ENCODE data around the gene C1QTNF3. TPM values are rescaled to one million over a fixed set of nuclear protein-coding genes. Genes with fewer than 3 reads are reported as not detected.

C1QTNF3 gene
- total RNA-seq, 1 experiment from 2014 or later, result 2.1 TPM

DNA sequence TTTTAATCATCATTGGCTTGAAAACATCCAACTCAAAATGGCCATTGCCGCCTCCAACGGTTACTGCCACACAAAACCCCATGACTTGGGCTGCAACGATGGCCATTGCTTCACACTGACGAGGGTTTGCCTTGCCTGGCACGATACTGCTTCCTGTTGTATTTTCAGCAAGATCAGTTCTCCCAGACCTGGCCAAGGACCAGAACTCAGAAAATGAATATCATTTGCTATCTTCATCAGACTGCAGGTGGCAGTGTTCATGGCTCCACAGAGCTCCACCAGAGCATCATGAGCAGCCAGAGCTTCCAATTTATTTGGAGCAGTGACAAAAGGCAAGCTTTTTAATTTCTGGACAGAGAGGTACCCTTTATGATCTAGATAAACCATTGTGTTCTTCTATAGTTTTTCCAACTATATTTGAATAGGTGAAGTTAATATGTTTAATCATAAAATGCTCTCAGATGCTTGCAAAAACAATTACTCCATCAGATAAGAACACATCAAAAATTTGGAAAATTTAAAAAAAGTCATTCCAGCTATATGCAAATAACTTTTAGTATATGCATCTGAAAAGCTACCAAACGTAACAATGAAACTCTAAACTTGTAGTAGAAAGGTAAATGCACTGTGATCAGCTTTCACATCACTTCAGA, 45.6 kb downstream of the C1QTNF3 start:
- Mint-ChIP-seq H3K27me3 (ENCODE audit: unreplicated experiment) (no peaks in the 10 kb centered on the region), H3K9me3 (ENCODE audit: low read depth, unreplicated experiment) (no peaks in the 10 kb centered on the region), H3K4me1 (ENCODE audit: low read depth, unreplicated experiment) (no peaks in the 10 kb centered on the region), H3K27ac (ENCODE audit: unreplicated experiment) (no peak overlapping the region), H3K36me3 (ENCODE audit: insufficient read depth, unreplicated experiment) (no peaks in the 10 kb centered on the region), H3K4me3 (ENCODE audit: low read depth, unreplicated experiment) (no peak overlapping the region)
- TF ChIP-seq, protein P1, sequence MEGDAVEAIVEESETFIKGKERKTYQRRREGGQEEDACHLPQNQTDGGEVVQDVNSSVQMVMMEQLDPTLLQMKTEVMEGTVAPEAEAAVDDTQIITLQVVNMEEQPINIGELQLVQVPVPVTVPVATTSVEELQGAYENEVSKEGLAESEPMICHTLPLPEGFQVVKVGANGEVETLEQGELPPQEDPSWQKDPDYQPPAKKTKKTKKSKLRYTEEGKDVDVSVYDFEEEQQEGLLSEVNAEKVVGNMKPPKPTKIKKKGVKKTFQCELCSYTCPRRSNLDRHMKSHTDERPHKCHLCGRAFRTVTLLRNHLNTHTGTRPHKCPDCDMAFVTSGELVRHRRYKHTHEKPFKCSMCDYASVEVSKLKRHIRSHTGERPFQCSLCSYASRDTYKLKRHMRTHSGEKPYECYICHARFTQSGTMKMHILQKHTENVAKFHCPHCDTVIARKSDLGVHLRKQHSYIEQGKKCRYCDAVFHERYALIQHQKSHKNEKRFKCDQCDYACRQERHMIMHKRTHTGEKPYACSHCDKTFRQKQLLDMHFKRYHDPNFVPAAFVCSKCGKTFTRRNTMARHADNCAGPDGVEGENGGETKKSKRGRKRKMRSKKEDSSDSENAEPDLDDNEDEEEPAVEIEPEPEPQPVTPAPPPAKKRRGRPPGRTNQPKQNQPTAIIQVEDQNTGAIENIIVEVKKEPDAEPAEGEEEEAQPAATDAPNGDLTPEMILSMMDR (IDR thresholded peaks at IDR 0.05; ENCODE audit: unreplicated experiment), result peak; percentile 40
- intact Hi-C loops (cut with micrococcal nuclease; ENCODE audit: unreplicated experiment), result loop anchor here (2.0 to 5.0 kb wide), 2 partner anchors 455 to 467 kb away; no protein-coding TSS in a partner anchor
- peak; percentile 49 for DNase-seq
- BruUV-seq (replicated peaks), result no TSS peak
- CTCF ChIA-PET, result interaction anchor here (0.6 to 1.4 kb wide), 5 partner anchors 9 to 469 kb away, joined by 3 to 7 read pairs (median 4); partner anchors contain the start of gene AMACR

DNA sequence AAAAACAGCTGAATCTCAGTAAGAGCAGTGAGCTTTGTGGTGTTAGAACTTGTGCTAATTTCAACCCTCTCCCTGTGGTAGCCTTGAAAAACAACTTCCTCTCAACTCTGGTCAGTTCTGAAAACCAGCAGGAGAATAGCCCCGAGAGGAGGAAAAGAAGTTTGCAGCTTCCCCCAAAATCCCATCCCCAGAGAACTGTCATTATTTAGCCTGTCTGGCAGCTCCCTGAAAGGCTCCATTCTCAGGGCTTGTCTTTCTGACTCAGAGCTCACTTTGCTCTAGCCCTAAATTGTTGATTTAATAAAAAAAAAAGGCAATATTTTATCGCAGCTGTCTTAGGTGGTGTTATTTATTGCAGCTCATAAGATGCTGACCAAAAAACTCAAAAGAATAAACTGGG, 47.1 kb downstream of the C1QTNF3 start:
- no peaks in the 10 kb centered on the region for H3K36me3 Mint-ChIP-seq (ENCODE audit: insufficient read depth, unreplicated experiment)
- intact Hi-C loops (cut with micrococcal nuclease; ENCODE audit: unreplicated experiment), result loop anchor here (2.0 to 5.0 kb wide), 2 partner anchors 456 to 469 kb away; no protein-coding TSS in a partner anchor
- DNase-seq, result no peak
- CTCF ChIA-PET, result no interaction called here
- H3K9me3 Mint-ChIP-seq (ENCODE audit: low read depth, unreplicated experiment), result no peaks in the 10 kb centered on the region
- BruUV-seq (replicated peaks), result no TSS peak
- H3K27me3 Mint-ChIP-seq (ENCODE audit: unreplicated experiment), result no peaks in the 10 kb centered on the region
- TF ChIP-seq, protein P1 (IDR thresholded peaks at IDR 0.05; ENCODE audit: unreplicated experiment), result no peak
- H3K4me1 Mint-ChIP-seq (ENCODE audit: low read depth, unreplicated experiment), result no peaks in the 10 kb centered on the region
- H3K27ac Mint-ChIP-seq (ENCODE audit: unreplicated experiment), result no peak overlapping the region
- no peak overlapping the region for H3K4me3 Mint-ChIP-seq (ENCODE audit: low read depth, unreplicated experiment)

DNA sequence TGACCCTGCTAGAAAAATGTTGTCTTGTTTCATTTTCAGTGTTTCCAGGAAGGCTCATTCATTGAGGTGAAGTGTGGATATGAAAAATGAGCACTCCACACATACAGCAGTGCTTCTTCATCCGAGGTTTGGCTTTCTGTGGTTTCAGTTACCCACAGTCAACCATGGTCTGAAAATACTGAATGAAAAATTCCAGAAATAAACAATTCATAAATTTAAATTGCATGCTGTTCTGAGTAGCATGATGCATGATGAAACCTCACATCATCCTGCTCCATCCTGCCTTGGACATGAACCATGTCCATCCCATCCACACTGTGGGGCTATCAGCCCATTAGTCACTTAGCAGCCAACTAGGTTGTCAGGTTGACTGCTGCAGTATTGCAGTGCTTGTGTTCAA, 48.2 kb downstream of the C1QTNF3 start:
- no peaks in the 10 kb centered on the region for H3K27me3 Mint-ChIP-seq (ENCODE audit: unreplicated experiment)
- DNase-seq, result no peak
- no peaks in the 10 kb centered on the region for H3K9me3 Mint-ChIP-seq (ENCODE audit: low read depth, unreplicated experiment)
- no peak overlapping the region for H3K27ac Mint-ChIP-seq (ENCODE audit: unreplicated experiment)
- no peak overlapping the region for H3K4me3 Mint-ChIP-seq (ENCODE audit: low read depth, unreplicated experiment)
- CTCF ChIA-PET, result no interaction called here
- TF ChIP-seq, protein P1 (IDR thresholded peaks at IDR 0.05; ENCODE audit: unreplicated experiment), result no peak
- intact Hi-C loops (cut with micrococcal nuclease; ENCODE audit: unreplicated experiment), result loop anchor here (5.0 kb wide), 1 partner anchor 457 kb away; no protein-coding TSS in a partner anchor
- H3K4me1 Mint-ChIP-seq (ENCODE audit: low read depth, unreplicated experiment), result no peaks in the 10 kb centered on the region
- BruUV-seq (replicated peaks), result no TSS peak
- no peaks in the 10 kb centered on the region for H3K36me3 Mint-ChIP-seq (ENCODE audit: insufficient read depth, unreplicated experiment)

DNA sequence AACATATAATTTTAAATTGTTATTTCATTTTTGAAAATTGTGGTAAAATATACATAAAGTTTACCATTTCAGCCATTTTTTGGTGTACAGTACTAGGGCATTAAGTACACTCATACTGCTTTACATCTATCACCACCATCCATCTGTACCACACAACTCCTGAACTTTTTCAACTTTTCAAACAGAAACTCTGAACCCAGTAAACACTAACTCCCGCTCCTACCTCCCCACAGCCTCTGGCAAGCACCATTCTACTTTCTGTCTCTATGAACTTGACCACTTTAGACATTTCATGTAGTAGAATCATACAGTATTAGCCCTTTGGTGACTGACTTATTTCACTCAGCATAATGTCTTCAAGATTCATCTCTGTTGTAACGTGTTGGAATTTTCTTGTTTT, 50.1 kb downstream of the C1QTNF3 start:
- H3K27ac Mint-ChIP-seq (ENCODE audit: unreplicated experiment), result no peak overlapping the region
- no peaks in the 10 kb centered on the region for H3K27me3 Mint-ChIP-seq (ENCODE audit: unreplicated experiment)
- CTCF ChIA-PET, result interaction anchor here (0.6 kb wide), 1 partner anchor 92 kb away, joined by 3 read pairs; no protein-coding TSS in a partner anchor
- no peak overlapping the region for H3K4me3 Mint-ChIP-seq (ENCODE audit: low read depth, unreplicated experiment)
- no peaks in the 10 kb centered on the region for H3K4me1 Mint-ChIP-seq (ENCODE audit: low read depth, unreplicated experiment)
- no TSS peak for BruUV-seq (replicated peaks)
- no peak for DNase-seq
- TF ChIP-seq, protein P1 (IDR thresholded peaks at IDR 0.05; ENCODE audit: unreplicated experiment), result no peak
- intact Hi-C loops (cut with micrococcal nuclease; ENCODE audit: unreplicated experiment), result no loop called here
- no peaks in the 10 kb centered on the region for H3K36me3 Mint-ChIP-seq (ENCODE audit: insufficient read depth, unreplicated experiment)
- H3K9me3 Mint-ChIP-seq (ENCODE audit: low read depth, unreplicated experiment), result no peaks in the 10 kb centered on the region

Data from Calu3 (cell line).